ENCODE measurements around the gene ZNF579. TPM values are rescaled to one million over a fixed set of nuclear protein-coding genes. Genes with fewer than 3 reads are reported as not detected.

Gene ZNF579
- total RNA-seq, 1 experiment from 2014 or later, result 49.0 TPM

GRCh38 chr19:55581823-55582223 lies 1.2 kb upstream of the ZNF579 start:
- Histone ChIP-seq H3K79me2 (ENCODE audit: low read depth) (peaks cover 18% of the 10 kb centered on the region), H3K9me3 (ENCODE audit: insufficient read depth, low read depth) (no peaks in the 10 kb centered on the region), H3K4me1 (replicated peaks; ENCODE audit: insufficient read depth) (peaks cover 13% of the 10 kb centered on the region), H3K27ac (no peak overlapping the region), H3F3A (ENCODE audit: insufficient read depth, low read depth) (peaks cover 46% of the 10 kb centered on the region; the same call in 1 of the 2 replicates), H3K4me2 (no peak overlapping the region), H3K36me3 (ENCODE audit: low read depth) (peaks cover 6% of the 10 kb centered on the region; the same call in 1 of the 2 replicates), H3K9me2 (ENCODE audit: insufficient read depth) (no peaks in the 10 kb centered on the region), H3K4me3 (no peak overlapping the region), H2AFZ (no peak overlapping the region), H3K27me3 (ENCODE audit: insufficient read depth, low read depth) (0 out of 2 replicates have a peak, but pooled peaks cover 5% of the 10 kb centered on the region), H4K20me1 (ENCODE audit: insufficient read depth) (peaks cover 2% of the 10 kb centered on the region; the same call in 1 of the 2 replicates)
- TF ChIP-seq EZH2 (IDR thresholded peaks at IDR 0.05; ENCODE audit: low read depth), result no peak
- no peak for TF ChIP-seq CTCF (conservative IDR thresholded peaks at IDR 0.05)
- intact Hi-C loops (cut with micrococcal nuclease; ENCODE audit: unreplicated experiment), result no loop called here
- ChIA-PET POLR2A (ENCODE audit: unreplicated experiment) (interaction anchor here (0.7 to 1.6 kb wide), 2 partner anchors 17 to 97 kb away, joined by 6 to 8 read pairs; partner anchors contain the start of genes FIZ1 and NAT14), CTCF (interaction anchor here (0.6 kb wide), 1 partner anchor 33 kb away, joined by 9 read pairs; no protein-coding TSS in a partner anchor)
- DNase-seq, result no peak
- BruUV-seq (replicated peaks), result no TSS peak

- peak overlapping the region; percentile 87 for H2AFZ ChIP-seq
- intact Hi-C loops (cut with micrococcal nuclease; ENCODE audit: unreplicated experiment), result no loop called here
- no peak for DNase-seq
Measured at GRCh38 chr19:55581145-55581822, 636 bp upstream of the ZNF579 start.

More at GRCh38 chr19:55581145-55581822, 636 bp upstream of the ZNF579 start:
- ChIA-PET CTCF (interaction anchor here (0.5 to 0.6 kb wide), 2 partner anchors 32 to 1102 kb away, joined by 7 to 9 read pairs; no protein-coding TSS in a partner anchor), POLR2A (ENCODE audit: unreplicated experiment) (interaction anchor here (0.6 to 1.6 kb wide), 4 partner anchors 18 to 96 kb away, joined by 5 to 8 read pairs (median 6); partner anchors contain the start of genes FIZ1 and NAT14)
- BruUV-seq (replicated peaks), result TSS peak; percentile 63
- TF ChIP-seq EZH2 (IDR thresholded peaks at IDR 0.05; ENCODE audit: low read depth) (no peak), CTCF (conservative IDR thresholded peaks at IDR 0.05) (no peak)
- Histone ChIP-seq H3K27ac (no peak overlapping the region), H3K4me3 (peak overlapping the region; percentile 98), H3F3A (ENCODE audit: insufficient read depth, low read depth) (peaks cover 42% of the 10 kb centered on the region; the same call in 1 of the 2 replicates), H3K4me2 (peak overlapping the region; percentile 91), H3K9me3 (ENCODE audit: insufficient read depth, low read depth) (no peaks in the 10 kb centered on the region), H4K20me1 (ENCODE audit: insufficient read depth) (peaks cover 7% of the 10 kb centered on the region; the same call in 1 of the 2 replicates), H3K36me3 (ENCODE audit: low read depth) (peaks cover 9% of the 10 kb centered on the region; the same call in 1 of the 2 replicates), H3K9me2 (ENCODE audit: insufficient read depth) (no peaks in the 10 kb centered on the region), H3K4me1 (replicated peaks; ENCODE audit: insufficient read depth) (peaks cover 8% of the 10 kb centered on the region), H3K79me2 (ENCODE audit: low read depth) (peaks cover 18% of the 10 kb centered on the region), H3K27me3 (ENCODE audit: insufficient read depth, low read depth) (0 out of 2 replicates have a peak, but pooled peaks cover 5% of the 10 kb centered on the region)

Measured in PC-9 (cell line).